AG10803 (cell line): ENCODE measurements around the gene ATP5F1B.
A peak's percentile ranks its signal among the peaks of the same experiment; 100 is the strongest.

Experiments used
- DNase-seq: peaks from one replicate; pipeline ENCODE4 v3.0.0; 2010; ENCODE audit warnings: low read depth
- H3K4me3 ChIP-seq: 2 replicates; pipeline ENCODE4 v1.5.1; 2011; ENCODE audit warnings: mild to moderate bottlenecking, low read length, control low read depth
- CTCF ChIP-seq: conservative IDR thresholded peaks from 2 replicates; pipeline ENCODE4 v1.5.1; 2011; ENCODE audit warnings: mild to moderate bottlenecking, low read length, control low read depth, inconsistent platforms

ATP5F1B gene

DNA sequence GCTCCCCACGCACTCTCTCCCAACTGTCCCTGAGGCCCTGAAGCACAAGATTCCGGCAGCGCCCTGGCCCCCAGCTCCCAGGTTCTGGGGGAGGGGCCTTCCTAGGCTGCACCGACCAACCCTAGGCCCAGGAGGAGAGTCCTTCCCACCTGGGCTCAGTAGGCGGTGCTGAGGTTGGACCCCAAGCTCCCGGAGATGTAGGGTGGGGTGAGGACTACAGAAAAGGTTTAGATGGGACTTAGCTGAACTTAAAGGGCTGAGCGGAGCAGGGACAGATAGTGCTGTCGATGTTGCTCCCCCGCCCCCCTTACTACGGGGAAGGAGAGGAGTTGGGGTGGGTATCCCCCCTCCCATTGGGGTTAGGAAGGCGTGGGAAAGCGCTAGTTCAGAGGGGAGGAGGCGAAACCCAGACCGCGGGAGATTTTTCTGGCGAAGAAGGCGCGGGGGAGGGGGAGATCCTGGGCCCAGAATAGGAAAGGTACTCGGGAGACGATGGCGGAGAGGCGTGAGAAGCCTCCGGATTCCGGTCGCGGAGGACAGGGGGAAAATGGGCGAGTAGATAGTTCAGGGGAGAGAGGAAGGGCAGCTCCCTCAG lies 11.4 kb downstream of the ATP5F1B start:
- H3K4me3 ChIP-seq: peak overlapping the region; percentile 94
- no peak for TF ChIP-seq CTCF
- no peak for DNase-seq

- no peak for TF ChIP-seq CTCF
- peak overlapping the region; percentile 94 for H3K4me3 ChIP-seq
- no peak for DNase-seq
Observed at GRCh38 chr12:56633468-56634241, 12.1 kb downstream of the ATP5F1B start.

- H3K4me3 ChIP-seq: peak overlapping the region; percentile 94
- TF ChIP-seq CTCF: no peak
- DNase-seq: no peak
Observed at GRCh38 chr12:56632701-56633467, 12.9 kb downstream of the ATP5F1B start.

DNA sequence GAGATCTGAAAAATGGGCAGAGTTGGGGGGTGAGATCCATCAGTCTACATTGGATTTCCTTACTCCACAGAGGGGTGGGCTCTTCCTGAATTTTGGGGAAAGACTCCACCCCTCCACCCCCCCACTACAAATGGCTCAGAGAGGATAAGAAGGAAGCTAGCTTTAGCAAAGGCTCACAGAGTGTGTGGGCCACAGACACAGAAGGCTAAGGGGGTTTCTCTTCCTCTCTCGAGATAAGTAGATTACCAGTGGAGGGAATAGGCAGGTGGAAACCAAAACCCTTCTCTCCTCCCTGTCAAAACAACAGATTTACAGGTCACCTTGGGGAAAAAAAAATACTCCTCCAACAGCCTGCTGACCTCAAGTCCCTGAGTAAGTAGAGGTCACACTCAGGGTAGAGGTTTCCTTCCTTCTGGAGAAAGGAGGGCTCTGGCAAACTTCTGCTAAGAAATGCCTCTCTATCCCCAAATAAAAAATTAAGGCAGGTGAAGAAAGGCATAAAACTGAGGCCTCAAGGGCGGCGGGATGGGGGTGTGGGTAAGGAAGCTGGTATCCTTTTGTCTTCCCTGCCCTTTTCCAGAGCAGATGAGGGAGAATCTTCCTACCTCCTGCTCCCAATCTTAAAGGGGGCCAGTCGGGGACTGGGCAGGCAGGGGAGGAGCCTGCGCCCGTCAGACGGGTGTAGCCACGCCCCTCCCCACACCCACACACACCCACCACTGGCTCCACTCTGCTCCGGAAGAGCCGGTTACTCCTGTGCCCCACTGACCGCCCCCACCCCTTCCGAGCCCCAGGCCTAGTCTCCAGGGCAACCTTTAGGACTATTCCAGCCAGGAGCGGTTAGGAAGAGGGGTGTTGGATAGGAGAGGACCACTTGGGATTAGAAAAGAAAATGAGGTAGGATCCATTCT lies 13.7 kb downstream of the ATP5F1B start:
- TF ChIP-seq CTCF: no peak
- H3K4me3 ChIP-seq: peak overlapping the region; percentile 94
- no peak for DNase-seq

DNA sequence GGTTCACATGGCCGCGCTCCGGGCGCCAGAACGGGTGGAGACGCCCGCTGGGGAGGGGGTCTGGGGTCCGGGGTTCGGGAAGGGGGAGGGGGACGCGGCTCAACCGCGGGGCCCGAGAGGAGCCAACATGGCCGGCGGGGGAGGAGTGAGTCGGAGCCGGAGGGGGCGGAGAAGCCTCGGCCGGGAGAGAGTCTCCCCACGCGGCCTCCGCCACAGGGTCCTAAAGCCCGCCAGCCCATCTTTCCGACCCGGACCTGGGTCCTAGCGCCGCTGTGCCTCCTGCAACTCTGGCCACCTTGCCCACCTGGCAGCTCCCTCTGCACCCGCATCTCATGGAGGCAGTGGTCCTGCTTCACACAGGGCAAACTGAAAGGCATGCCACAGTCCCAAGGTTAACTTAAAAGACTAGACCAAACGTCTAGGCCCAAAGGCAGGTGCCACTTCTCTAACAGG lies 15.6 kb downstream of the ATP5F1B start, which contains the start of gene BAZ2A:
TSS of gene BAZ2A (minus strand) at position 147 of the 453 bp plus-strand sequence. CDS start 12,796 bp downstream, outside the sequence.
- peak; percentile 77 for DNase-seq
- peak within 1 kb of the TSS; percentile 94 for H3K4me3 ChIP-seq
- no peak for TF ChIP-seq CTCF

DNA sequence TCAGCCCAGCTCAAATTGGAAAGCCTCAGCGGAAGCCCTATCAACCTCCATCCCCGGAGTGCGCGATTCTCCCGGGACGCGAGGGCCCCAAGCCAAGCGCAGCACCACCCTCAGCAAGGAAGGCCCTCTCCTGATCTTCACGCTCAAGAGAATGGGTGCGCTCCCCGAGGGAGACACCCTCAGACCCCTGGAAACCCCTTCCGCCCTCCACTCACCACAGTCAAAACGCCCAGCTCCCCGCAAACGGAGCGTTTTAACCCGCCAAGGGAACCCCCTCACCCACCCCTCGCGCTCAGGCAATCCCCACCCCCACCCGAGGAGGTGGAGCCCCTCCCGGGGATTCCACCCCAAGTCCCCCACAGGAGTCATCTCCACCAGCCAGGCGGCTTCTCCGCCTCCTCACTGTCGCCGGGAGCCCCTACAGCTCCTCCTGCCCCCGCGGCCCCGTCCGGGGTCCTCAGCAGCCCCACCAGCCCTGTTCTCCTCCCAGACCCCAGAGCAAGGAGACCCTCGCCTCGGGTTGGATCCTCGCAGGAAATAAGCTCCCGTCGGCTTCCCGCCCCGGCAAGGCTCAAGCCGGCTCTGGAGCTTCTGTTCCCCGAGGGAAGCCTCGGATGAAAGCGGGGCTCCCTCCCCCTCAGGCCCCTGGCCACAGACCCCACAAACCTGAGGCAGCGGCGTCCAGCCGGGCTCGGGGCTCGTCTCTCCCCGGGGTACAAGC lies 16.2 kb downstream of the ATP5F1B start:
- DNase-seq: no peak
- H3K4me3 ChIP-seq: peak overlapping the region; percentile 94
- TF ChIP-seq CTCF: no peak
